ENCODE data around the gene PDGFA.

GRCh38 chr7:471866-472639 lies 47.6 kb downstream of the PDGFA start:
- TF ChIP-seq CTCF (IDR thresholded peaks at IDR 0.05; ENCODE audit: low read depth, low read length, poor library complexity, severe bottlenecking) (no peak), EZH2phosphoT487 (IDR thresholded peaks at IDR 0.05; ENCODE audit: borderline replicate concordance, low read length) (no peak)

Measured in DOHH2 (cell line).